Gastroesophageal sphincter (tissue), 4 donors: ENCODE results near the gene NR2E3. TPM values are rescaled to one million over a fixed set of nuclear protein-coding genes. Genes with fewer than 3 reads are reported as not detected.
A peak's percentile ranks its signal among the peaks of the same experiment; 100 is the strongest.

Experiments used
- ATAC-seq: fragments of 150-250 bp; one replicate; pipeline ENCODE4 v1.9.1; 2016; ENCODE audit warnings: mild to moderate bottlenecking, moderate library complexity
- H3K27ac ChIP-seq, 4 donors: fragments of 200-600 bp; sonication (generic) in 3 of 4; 1 replicate in 3 of 4; 2 replicates in 1 of 4; pipeline ENCODE4 v1.5.1; 2016 to 2019
- H3K27me3 ChIP-seq: fragments of 200-600 bp; sonication (generic); one replicate; pipeline ENCODE4 v1.5.1; 2019
- H3K36me3 ChIP-seq, 2 donors: fragments of 200-600 bp; sonication (generic); one replicate each; pipeline ENCODE4 v1.5.1; 2019; ENCODE audit warnings: control low read depth in 1 of 2
- H3K4me1 ChIP-seq, 3 donors: fragments of 200-600 bp; sonication (generic); 1 replicate in 2 of 3; 2 replicates in 1 of 3; pipeline ENCODE4 v1.5.1; 2016 to 2019; ENCODE audit warnings: control low read depth in 2 of 3
- H3K4me3 ChIP-seq, 2 donors: fragments of 200-600 bp; sonication (generic); one replicate each; pipeline ENCODE4 v1.5.1; 2019; ENCODE audit warnings: mild to moderate bottlenecking in 1 of 2, moderate library complexity in 1 of 2
- H3K9me3 ChIP-seq, 3 donors: fragments of 200-600 bp; sonication (generic); one replicate each; pipeline ENCODE4 v1.5.1; 2017 to 2019; ENCODE audit warnings: control low read depth in 2 of 3
- EP300 ChIP-seq: sonication (generic); formaldehyde crosslinking; IDR thresholded peaks from one replicate; pipeline ENCODE4 v1.6.1; 2017; ENCODE audit warnings: antibody characterized with exemption, mild to moderate bottlenecking
- POLR2A ChIP-seq, 2 donors: fragments of 450-650 bp; IDR thresholded peaks; one replicate each; pipeline ENCODE4 v1.6.1; 2017; ENCODE audit warnings: antibody characterized with exemption in 2 of 2, mild to moderate bottlenecking in 2 of 2, moderate library complexity in 1 of 2
- POLR2AphosphoS5 ChIP-seq: sonication (generic); formaldehyde crosslinking; IDR thresholded peaks from one replicate; pipeline ENCODE4 v1.6.1; 2017; ENCODE audit warnings: antibody characterized with exemption
- WGBS, 2 donors: methylation state at CpG; one replicate each; pipeline ENCODE4 v1.1.5; 2018; ENCODE audit warnings: low coverage in 1 of 2; 5-methylcytosine and 5-hydroxymethylcytosine counted together
- total RNA-seq, 4 donors: library from RNA; depleted of rRNA; stranded (reverse); fragments of >200 nt; gene quantifications; one replicate each; pipeline ENCODE4 v1.1.0, GENCODE V29; 2016
- TF ChIP-seq, protein P1 (sequence below), 4 experiments: fragments of 200-600 bp in 2 of 4; fragments of 450-650 bp in 2 of 4; sonication (generic) in 1 of 4; IDR thresholded peaks; one replicate each; pipeline ENCODE4 v1.5.1; 2017 to 2019; ENCODE audit warnings: antibody characterized with exemption in 4 of 4, mild to moderate bottlenecking in 2 of 4, moderate library complexity in 2 of 4

The NR2E3 gene
- total RNA-seq, 4 donors from 2014 or later = not detected

DNA sequence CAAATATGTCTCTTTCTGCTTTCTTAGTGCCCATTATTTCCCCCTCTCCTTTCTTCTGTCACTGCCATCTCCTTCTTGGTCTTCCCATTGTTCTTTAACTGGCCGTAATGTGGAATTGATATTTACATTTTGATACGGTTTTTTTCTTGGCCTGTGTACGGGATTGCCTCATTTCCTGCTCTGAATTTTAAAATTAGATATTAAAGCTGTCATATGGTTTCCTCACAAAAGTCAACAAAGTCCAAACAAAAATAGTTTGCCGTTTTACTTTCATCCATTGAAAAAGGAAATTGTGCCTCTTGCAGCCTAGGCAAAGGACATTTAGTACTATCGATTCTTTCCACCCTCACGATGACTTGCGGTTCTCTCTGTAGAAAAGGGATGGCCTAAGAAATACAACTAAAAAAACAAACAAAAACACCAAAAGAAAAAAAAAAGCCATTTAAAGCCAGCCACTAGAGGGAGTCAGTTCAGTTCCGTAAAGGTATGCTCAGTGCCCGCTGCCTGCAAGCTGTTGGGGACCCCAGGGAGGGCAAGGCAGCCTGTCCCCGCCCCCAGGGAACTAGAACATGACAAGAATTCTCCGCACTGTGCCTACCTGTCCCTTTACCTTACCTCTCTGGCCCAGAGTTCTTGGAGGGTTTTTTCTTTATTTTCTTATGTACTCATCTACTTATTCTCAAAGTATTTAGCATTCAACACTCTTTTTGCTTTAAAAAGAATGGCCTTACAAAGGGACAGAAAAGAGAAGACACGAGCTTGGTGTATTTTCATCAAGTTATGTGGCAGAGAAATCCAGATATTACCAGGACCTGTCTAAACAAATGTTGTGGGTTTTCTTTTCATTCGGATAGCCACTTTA, 30.0 kb upstream of the NR2E3 start:
- TF ChIP-seq, protein P1, sequence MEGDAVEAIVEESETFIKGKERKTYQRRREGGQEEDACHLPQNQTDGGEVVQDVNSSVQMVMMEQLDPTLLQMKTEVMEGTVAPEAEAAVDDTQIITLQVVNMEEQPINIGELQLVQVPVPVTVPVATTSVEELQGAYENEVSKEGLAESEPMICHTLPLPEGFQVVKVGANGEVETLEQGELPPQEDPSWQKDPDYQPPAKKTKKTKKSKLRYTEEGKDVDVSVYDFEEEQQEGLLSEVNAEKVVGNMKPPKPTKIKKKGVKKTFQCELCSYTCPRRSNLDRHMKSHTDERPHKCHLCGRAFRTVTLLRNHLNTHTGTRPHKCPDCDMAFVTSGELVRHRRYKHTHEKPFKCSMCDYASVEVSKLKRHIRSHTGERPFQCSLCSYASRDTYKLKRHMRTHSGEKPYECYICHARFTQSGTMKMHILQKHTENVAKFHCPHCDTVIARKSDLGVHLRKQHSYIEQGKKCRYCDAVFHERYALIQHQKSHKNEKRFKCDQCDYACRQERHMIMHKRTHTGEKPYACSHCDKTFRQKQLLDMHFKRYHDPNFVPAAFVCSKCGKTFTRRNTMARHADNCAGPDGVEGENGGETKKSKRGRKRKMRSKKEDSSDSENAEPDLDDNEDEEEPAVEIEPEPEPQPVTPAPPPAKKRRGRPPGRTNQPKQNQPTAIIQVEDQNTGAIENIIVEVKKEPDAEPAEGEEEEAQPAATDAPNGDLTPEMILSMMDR (IDR thresholded peaks at IDR 0.05) = peak; percentile 43 to 66 (median 56)
- TF ChIP-seq POLR2AphosphoS5 = no peak
- no peak for TF ChIP-seq POLR2A (IDR thresholded peaks at IDR 0.05)
- TF ChIP-seq EP300 = no peak
- no peak overlapping the region for H3K27ac ChIP-seq
- peaks cover 6% of the 10 kb centered on the region for H3K27me3 ChIP-seq
- no peak overlapping the region for H3K4me3 ChIP-seq
- 26 to 29% methylated on average over 8 to 12 of the region's 13 CpGs for WGBS, 2 donors
- peaks cover 0 to 5% of the 10 kb centered on the region in 2 donors for H3K36me3 ChIP-seq
- peaks cover 0 to 8% (median 0%) of the 10 kb centered on the region in 3 donors for H3K4me1 ChIP-seq
- no peak for ATAC-seq
- no peaks in the 10 kb centered on the region for H3K9me3 ChIP-seq

DNA sequence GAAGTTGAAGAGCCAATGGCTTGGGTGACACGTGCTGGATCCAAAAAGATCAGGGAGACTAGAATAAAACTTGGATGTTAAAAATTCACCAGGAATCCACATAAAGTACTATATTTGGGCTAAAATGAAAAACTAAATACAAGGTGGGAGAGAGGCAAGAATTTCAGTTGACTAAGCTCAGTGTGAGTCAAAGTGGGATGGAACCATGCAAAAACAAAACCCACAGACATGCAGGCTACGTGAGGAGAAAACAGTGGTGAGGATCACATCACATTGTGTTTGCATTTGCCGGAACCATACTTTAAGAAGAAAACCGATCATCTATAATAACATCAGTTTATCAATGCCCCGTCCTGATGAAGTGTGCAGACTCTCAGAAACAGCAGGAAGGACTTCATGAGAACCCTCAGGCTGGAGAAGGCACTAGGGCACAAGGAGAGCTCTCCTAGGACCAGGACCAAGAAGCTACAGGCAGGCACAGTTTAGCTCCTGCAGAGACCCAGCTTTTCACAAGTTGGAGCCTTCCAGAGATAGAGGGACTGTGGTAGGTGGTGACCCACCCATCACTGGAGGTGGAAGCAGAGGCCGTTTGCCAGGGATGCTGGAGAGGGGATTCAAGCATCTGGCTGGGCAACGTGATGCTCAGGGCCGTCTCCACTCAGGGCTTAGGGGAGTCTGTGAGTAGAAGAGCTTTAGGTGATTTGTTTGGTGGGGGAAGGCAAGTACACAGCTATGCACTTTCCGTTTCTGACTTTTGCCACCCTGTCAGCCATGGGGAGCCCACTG, 29.0 kb upstream of the NR2E3 start:
- H3K9me3 ChIP-seq = no peaks in the 10 kb centered on the region
- WGBS, 2 donors = 85 to 93% methylated on average over 6 of the region's 9 CpGs
- peaks cover 0 to 8% (median 0%) of the 10 kb centered on the region in 3 donors for H3K4me1 ChIP-seq
- H3K27ac ChIP-seq = no peak overlapping the region
- H3K27me3 ChIP-seq = peaks cover 6% of the 10 kb centered on the region
- ATAC-seq = no peak
- TF ChIP-seq POLR2AphosphoS5 (no peak), EP300 (no peak), POLR2A (IDR thresholded peaks at IDR 0.05) (no peak)
- TF ChIP-seq, protein P1 (IDR thresholded peaks at IDR 0.05) = no peak
- H3K36me3 ChIP-seq = peaks cover 0 to 5% of the 10 kb centered on the region in 2 donors
- no peak overlapping the region for H3K4me3 ChIP-seq

DNA sequence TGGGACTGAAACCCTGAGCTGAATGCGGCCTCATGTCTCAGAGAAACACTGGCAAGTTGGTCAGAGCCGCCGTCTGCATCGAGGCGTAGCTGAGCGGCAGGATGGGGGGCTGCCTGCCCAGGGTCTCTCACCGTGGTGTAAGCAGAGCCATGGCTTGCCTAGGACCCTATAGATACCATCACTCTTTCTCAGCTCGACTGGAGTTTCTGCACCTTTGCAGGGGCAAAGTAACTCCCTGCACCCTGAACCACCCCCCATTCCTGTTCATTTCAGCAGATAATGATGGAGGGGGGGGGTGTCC, 28.4 kb upstream of the NR2E3 start:
- peaks cover 0 to 8% (median 0%) of the 10 kb centered on the region in 3 donors for H3K4me1 ChIP-seq
- TF ChIP-seq POLR2A (IDR thresholded peaks at IDR 0.05) (no peak), EP300 (no peak), POLR2AphosphoS5 (no peak)
- TF ChIP-seq, protein P1 (IDR thresholded peaks at IDR 0.05) = no peak
- no peak for ATAC-seq
- H3K4me3 ChIP-seq = no peak overlapping the region
- no peak overlapping the region for H3K27ac ChIP-seq
- H3K27me3 ChIP-seq = peaks cover 6% of the 10 kb centered on the region
- H3K36me3 ChIP-seq = peaks cover 0 to 5% of the 10 kb centered on the region in 2 donors
- WGBS, 2 donors = 56 to 60% methylated on average over 1 to 4 of the region's 8 CpGs
- H3K9me3 ChIP-seq = no peaks in the 10 kb centered on the region

DNA sequence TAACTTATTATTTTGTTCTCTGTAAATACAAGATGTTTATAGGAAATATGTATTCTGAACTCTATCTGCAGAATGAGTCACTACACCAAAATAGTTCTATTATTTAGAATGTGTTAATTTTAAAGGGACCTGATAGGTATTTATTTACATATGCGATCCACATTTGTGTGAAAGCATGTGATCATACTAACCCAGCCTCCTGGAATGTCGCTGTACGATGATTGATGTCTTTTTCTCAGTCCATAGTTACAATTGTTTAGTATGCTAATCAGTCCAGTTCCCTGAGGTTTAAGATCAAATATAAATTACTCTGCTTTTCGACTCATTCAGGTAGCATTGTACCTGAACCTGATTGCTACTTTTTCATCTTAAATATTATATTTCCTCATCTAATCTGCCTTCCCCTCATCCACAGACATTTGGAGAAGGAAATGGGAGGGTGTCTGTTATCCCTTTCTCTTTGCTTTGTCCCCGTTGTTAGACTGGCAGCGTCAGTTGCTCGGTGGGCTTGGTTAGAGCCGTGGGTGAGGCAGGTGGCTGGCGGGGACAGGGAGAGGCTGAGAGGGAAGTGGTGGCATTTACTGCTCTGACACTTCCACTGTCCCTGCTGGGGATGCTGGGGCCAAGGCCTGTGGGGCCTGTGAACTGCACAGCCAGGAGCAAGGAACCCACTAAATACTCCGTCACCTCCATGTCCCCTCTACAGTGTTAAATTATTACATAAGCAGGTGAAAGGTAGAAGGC, 27.8 kb upstream of the NR2E3 start:
- H3K27me3 ChIP-seq = peaks cover 6% of the 10 kb centered on the region
- H3K4me1 ChIP-seq = peaks cover 0 to 8% (median 0%) of the 10 kb centered on the region in 3 donors
- ATAC-seq = no peak
- peaks cover 0 to under 1% of the 10 kb centered on the region in 2 donors for H3K36me3 ChIP-seq
- 64 to 66% methylated on average over 4 to 9 of the region's 10 CpGs for WGBS, 2 donors
- no peaks in the 10 kb centered on the region for H3K9me3 ChIP-seq
- TF ChIP-seq, protein P1 (IDR thresholded peaks at IDR 0.05) = no peak
- TF ChIP-seq POLR2A (IDR thresholded peaks at IDR 0.05) = no peak
- TF ChIP-seq POLR2AphosphoS5 = no peak
- no peak for TF ChIP-seq EP300
- H3K27ac ChIP-seq = no peak overlapping the region
- H3K4me3 ChIP-seq = no peak overlapping the region
